Activated CD4-positive, alpha-beta T cell treated with anti-CD3 and anti-CD28 coated beads, Interleukin-2, Interleukin-6, amounts not matched to agents 100 ng/mL and 50 ng/mL, durations not matched to agents 16 hours and 8 hours (primary cell): ENCODE results near the gene RC3H2.

ENCODE experiments used
- DNase-seq: peaks from one replicate; pipeline ENCODE4 v3.0.0-alpha.2; 2020

The RC3H2 gene

DNA sequence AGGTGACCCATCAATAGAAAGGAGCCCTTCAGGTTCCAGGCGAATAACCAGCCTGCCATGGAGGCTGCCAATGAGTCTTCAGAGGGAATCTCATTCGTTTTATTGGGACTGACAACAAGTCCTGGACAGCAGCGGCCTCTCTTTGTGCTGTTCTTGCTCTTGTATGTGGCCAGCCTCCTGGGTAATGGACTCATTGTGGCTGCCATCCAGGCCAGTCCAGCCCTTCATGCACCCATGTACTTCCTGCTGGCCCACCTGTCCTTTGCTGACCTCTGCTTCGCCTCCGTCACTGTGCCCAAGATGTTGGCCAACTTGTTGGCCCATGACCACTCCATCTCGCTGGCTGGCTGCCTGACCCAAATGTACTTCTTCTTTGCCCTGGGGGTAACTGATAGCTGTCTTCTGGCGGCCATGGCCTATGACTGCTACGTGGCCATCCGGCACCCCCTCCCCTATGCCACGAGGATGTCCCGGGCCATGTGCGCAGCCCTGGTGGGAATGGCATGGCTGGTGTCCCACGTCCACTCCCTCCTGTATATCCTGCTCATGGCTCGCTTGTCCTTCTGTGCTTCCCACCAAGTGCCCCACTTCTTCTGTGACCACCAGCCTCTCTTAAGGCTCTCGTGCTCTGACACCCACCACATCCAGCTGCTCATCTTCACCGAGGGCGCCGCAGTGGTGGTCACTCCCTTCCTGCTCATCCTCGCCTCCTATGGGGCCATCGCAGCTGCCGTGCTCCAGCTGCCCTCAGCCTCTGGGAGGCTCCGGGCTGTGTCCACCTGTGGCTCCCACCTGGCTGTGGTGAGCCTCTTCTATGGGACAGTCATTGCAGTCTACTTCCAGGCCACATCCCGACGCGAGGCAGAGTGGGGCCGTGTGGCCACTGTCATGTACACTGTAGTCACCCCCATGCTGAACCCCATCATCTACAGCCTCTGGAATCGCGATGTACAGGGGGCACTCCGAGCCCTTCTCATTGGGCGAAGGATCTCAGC is 104.8 kb downstream of the RC3H2 start, which contains the start of gene OR1K1:
OR1K1 (plus strand) TSS at position 58 of the 995 bp plus-strand sequence; CDS start at position 58, 0 bp downstream.
- no peak for DNase-seq

DNA sequence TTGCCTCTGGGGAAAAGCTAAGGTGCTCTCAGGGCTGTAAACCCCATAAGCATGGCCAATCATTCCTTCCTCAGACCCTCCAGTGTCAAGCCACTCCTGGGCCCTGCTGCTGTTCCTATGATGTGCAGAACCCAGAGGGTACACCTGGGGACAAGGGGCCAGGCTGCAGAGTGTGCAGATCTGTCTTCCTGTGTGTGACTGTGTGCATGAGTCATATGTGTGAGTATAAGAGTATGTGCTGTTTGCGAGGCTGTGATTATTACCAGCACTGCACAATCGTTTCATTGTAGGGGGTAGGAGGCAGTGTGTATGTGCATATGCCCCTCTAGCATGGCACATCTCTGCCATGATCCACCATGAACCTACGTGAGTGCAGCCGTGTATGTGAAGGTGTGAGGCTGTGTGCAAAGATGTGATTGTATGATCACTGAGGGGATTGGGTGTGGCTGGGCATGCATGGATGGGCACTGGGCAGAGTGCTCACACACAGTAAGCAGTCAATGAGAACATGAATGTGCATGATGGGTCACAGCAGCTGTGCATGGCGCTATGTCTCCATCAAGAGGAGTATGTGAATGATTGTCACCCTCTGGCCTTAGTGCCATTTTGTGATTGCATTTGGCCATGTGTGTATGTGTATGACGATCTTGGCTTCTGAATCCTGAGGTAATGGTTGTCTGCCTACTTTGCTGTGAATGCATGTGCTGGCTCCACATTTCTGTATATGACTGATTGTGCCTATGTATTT is 107.7 kb downstream of the RC3H2 start:
- DNase-seq: no peak
